ENCODE data around the gene MIR17HG. TPM values are rescaled to one million over a fixed set of nuclear protein-coding genes. Genes with fewer than 3 reads are reported as not detected.

Gene MIR17HG
- total RNA-seq, 1 donor from 2014 or later, result 3.3 TPM

DNA sequence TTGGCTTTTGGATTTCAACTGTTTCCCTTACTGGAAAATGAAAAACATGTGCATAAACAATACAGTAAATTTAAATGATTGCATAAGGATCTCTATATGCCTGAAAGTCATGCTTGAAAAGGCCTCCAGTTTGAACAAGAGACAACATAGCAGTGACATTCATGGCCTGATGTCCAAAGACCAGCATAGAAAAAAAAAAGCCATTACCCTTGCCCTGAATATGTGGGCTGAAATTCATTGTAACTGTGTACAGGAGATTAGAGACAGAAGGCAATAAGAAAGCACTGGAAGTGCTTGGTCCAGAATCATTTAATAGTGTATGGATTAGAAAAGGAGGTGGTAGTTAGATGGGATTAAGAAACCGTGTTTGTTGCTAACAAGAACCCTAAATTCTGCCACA, 15.4 kb downstream of the MIR17HG start:
- DNase-seq (ENCODE audit: low spot score), result no peak
- Mint-ChIP-seq H3K9me3 (ENCODE audit: unreplicated experiment) (no peaks in the 10 kb centered on the region), H3K27ac (ENCODE audit: unreplicated experiment) (no peak overlapping the region), H3K4me1 (ENCODE audit: unreplicated experiment) (no peaks in the 10 kb centered on the region), H3K4me3 (ENCODE audit: unreplicated experiment) (no peak overlapping the region), H3K27me3 (ENCODE audit: unreplicated experiment) (no peaks in the 10 kb centered on the region), H3K36me3 (ENCODE audit: low read depth, unreplicated experiment) (no peaks in the 10 kb centered on the region)
- no peak for TF ChIP-seq CTCF (IDR thresholded peaks at IDR 0.05; ENCODE audit: unreplicated experiment)

- no peak overlapping the region for H3K4me3 Mint-ChIP-seq (ENCODE audit: unreplicated experiment)
- no peaks in the 10 kb centered on the region for H3K9me3 Mint-ChIP-seq (ENCODE audit: unreplicated experiment)
- peaks cover 5% of the 10 kb centered on the region for H3K4me1 Mint-ChIP-seq (ENCODE audit: unreplicated experiment)
- H3K36me3 Mint-ChIP-seq (ENCODE audit: low read depth, unreplicated experiment), result no peaks in the 10 kb centered on the region
- no peak for TF ChIP-seq CTCF (IDR thresholded peaks at IDR 0.05; ENCODE audit: unreplicated experiment)
- H3K27ac Mint-ChIP-seq (ENCODE audit: unreplicated experiment), result no peak overlapping the region
- no peaks in the 10 kb centered on the region for H3K27me3 Mint-ChIP-seq (ENCODE audit: unreplicated experiment)
- no peak for DNase-seq (ENCODE audit: low spot score)
These were observed 20.6 kb downstream of the MIR17HG start for GRCh38 chr13:91368101-91368500.

- H3K27ac Mint-ChIP-seq (ENCODE audit: unreplicated experiment), result no peak overlapping the region
- no peaks in the 10 kb centered on the region for H3K36me3 Mint-ChIP-seq (ENCODE audit: low read depth, unreplicated experiment)
- no peak for TF ChIP-seq CTCF (IDR thresholded peaks at IDR 0.05; ENCODE audit: unreplicated experiment)
- peaks cover 5% of the 10 kb centered on the region for H3K4me1 Mint-ChIP-seq (ENCODE audit: unreplicated experiment)
- H3K9me3 Mint-ChIP-seq (ENCODE audit: unreplicated experiment), result no peaks in the 10 kb centered on the region
- no peaks in the 10 kb centered on the region for H3K27me3 Mint-ChIP-seq (ENCODE audit: unreplicated experiment)
- DNase-seq (ENCODE audit: low spot score), result no peak
- no peak overlapping the region for H3K4me3 Mint-ChIP-seq (ENCODE audit: unreplicated experiment)
These were observed 21.4 kb downstream of the MIR17HG start for GRCh38 chr13:91368676-91369440.

- H3K4me3 Mint-ChIP-seq (ENCODE audit: unreplicated experiment), result no peak overlapping the region
- no peaks in the 10 kb centered on the region for H3K36me3 Mint-ChIP-seq (ENCODE audit: low read depth, unreplicated experiment)
- H3K27ac Mint-ChIP-seq (ENCODE audit: unreplicated experiment), result no peak overlapping the region
These were observed 21.9 kb downstream of the MIR17HG start for GRCh38 chr13:91369441-91369831.

More at GRCh38 chr13:91369441-91369831, 21.9 kb downstream of the MIR17HG start:
- Mint-ChIP-seq H3K27me3 (ENCODE audit: unreplicated experiment) (no peaks in the 10 kb centered on the region), H3K4me1 (ENCODE audit: unreplicated experiment) (peaks cover 5% of the 10 kb centered on the region), H3K9me3 (ENCODE audit: unreplicated experiment) (no peaks in the 10 kb centered on the region)
- no peak for DNase-seq (ENCODE audit: low spot score)
- TF ChIP-seq CTCF (IDR thresholded peaks at IDR 0.05; ENCODE audit: unreplicated experiment), result no peak

Data from endothelial cell (in vitro differentiated cells).